Lower lobe of right lung (tissue), 2 donors: Measurements from ENCODE around the gene LYRM9. TPM values are rescaled to one million over a fixed set of nuclear protein-coding genes. Genes with fewer than 3 reads are reported as not detected.
"Not testable (repeated sequence)": the region's sequence is repeated elsewhere in the genome, so short reads cannot be mapped to it uniquely, and the experiment has no call there.

ENCODE experiments used
- ATAC-seq, 2 donors: fragments of 200-7000 bp; cut with Tn5 transposase; one replicate each; pipeline ENCODE4 v1.9.1; 2020 to 2022; ENCODE audit warnings: mild to moderate bottlenecking in 2 of 2, moderate library complexity in 2 of 2
- DNase-seq: peaks from one replicate; pipeline ENCODE4 v3.0.0-alpha.2; 2020
- H3K27ac ChIP-seq: fragments of 200-600 bp; one replicate; pipeline ENCODE4 v1.8.0; 2022
- H3K27me3 ChIP-seq: fragments of 200-600 bp; one replicate; pipeline ENCODE4 v1.8.0; 2022; ENCODE audit warnings: low read depth
- H3K36me3 ChIP-seq: fragments of 200-600 bp; one replicate; pipeline ENCODE4 v1.8.0; 2022; ENCODE audit warnings: mild to moderate bottlenecking
- H3K4me1 ChIP-seq: fragments of 200-600 bp; one replicate; pipeline ENCODE4 v1.8.0; 2022
- H3K4me3 ChIP-seq: fragments of 200-600 bp; one replicate; pipeline ENCODE4 v1.8.0; 2022; ENCODE audit warnings: mild to moderate bottlenecking
- H3K9me3 ChIP-seq: fragments of 200-600 bp; one replicate; pipeline ENCODE4 v1.8.0; 2022
- CTCF ChIP-seq: fragments of 200-600 bp; IDR thresholded peaks from one replicate; pipeline ENCODE4 v1.8.0; 2022; ENCODE audit warnings: antibody characterized with exemption, mild to moderate bottlenecking
- intact Hi-C: fragments of 100-400 bp; cut with DNase I; formaldehyde crosslinking; loops from one replicate; pipeline ENCODE4 v1.11.0; 2022
- total RNA-seq: library from RNA; stranded (reverse); fragmentation: NEBNext Ultra II Directional; extraction: Animal tissue kit (Norgen Biotek cat#: 25700); gene quantifications from one replicate; pipeline ENCODE4 v1.2.1, GENCODE V29; 2021
- donor health status: DM: no; HTN: yes; CAD: no; lungs with severe emphysema.

The LYRM9 gene
- total RNA-seq, 1 donor from 2014 or later: 8.2 TPM

- Histone ChIP-seq H3K27ac (no peak overlapping the region), H3K9me3 (no peaks in the 10 kb centered on the region), H3K4me3 (no peak overlapping the region), H3K4me1 (no peaks in the 10 kb centered on the region), H3K27me3 (no peaks in the 10 kb centered on the region), H3K36me3 (no peaks in the 10 kb centered on the region)
- no peak for DNase-seq
- intact Hi-C loops: no loop called here
- ATAC-seq: no peak
- no peak for TF ChIP-seq CTCF
Observed at GRCh38 chr17:27832831-27833230, 60.3 kb downstream of the LYRM9 start.

- peak; percentile 92 to 96 for ATAC-seq
- not testable (repeated sequence) for H3K27ac ChIP-seq, DNase-seq
Observed at GRCh38 chr17:27829888-27830287, 63.3 kb downstream of the LYRM9 start.

GRCh38 chr17:27829143-27829711, 63.9 kb downstream of the LYRM9 start:
- H3K4me1 ChIP-seq, DNase-seq: not testable (repeated sequence)
- peak in 1 of 2 donors; percentile 22 for ATAC-seq

More at GRCh38 chr17:27829888-27830287, 63.3 kb downstream of the LYRM9 start:
- intact Hi-C loops, H3K4me1 ChIP-seq, H3K9me3 ChIP-seq, H3K4me3 ChIP-seq, H3K27me3 ChIP-seq, H3K36me3 ChIP-seq: not testable (repeated sequence)

More at GRCh38 chr17:27829143-27829711, 63.9 kb downstream of the LYRM9 start:
- H3K27me3 ChIP-seq, intact Hi-C loops, H3K4me3 ChIP-seq, H3K27ac ChIP-seq, H3K36me3 ChIP-seq, H3K9me3 ChIP-seq: not testable (repeated sequence)

Other genes starting within 250 kb of the LYRM9 start
- 0.38 TPM for gene NOS2, start 92.8 kb downstream of the LYRM9 start, total RNA-seq
- gene NLK, start 149.3 kb upstream of the LYRM9 start, total RNA-seq: 23.8 TPM